GM12864 (cell line): ENCODE data around the gene PREX1.

Experiments
- DNase-seq: peaks from one replicate; pipeline ENCODE4 v3.0.0-alpha.2; 2011; ENCODE audit warnings: low read depth
- H3K4me3 ChIP-seq: 2 replicates; pipeline ENCODE4 v1.5.1; 2011; ENCODE audit warnings: mild to moderate bottlenecking, low read depth, low read length, control low read depth
- TF ChIP-seq, protein P1 (sequence below): IDR thresholded peaks from 2 replicates; pipeline ENCODE4 v1.5.1; 2011; ENCODE audit warnings: low read depth, mild to moderate bottlenecking, moderate library complexity, low read length, control low read depth, inconsistent platforms; ENCODE audit errors: missing control alignments

Gene PREX1

DNA sequence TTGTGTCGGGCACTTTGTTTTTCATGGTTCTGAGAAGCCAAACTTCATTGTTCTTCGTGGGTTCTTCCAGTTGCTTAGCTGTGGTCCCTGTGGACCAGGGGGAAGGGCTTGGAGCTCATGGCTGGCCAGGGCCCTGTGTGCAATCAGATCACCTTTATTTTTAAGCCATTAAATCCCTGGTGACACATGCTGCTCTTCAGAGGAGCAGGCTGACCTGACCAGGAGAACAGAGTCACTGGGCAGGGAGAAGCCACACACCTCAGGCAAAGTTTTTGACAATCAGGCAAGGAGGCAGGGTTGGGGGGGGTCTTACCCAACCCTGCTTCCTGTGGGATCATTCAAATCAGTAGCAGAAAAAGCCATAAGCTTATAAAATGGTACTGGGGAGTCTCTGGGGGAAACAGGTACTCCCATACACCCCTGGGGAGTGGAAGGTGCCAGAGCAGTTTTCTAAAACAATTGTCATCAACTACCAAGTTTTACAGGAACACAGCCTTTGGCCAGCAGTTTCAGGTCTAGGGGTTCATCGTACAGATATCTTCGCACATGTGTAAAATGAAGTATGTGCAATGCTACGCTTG, 37.0 kb upstream of the PREX1 start:
- DNase-seq, result no peak
- TF ChIP-seq, protein P1, sequence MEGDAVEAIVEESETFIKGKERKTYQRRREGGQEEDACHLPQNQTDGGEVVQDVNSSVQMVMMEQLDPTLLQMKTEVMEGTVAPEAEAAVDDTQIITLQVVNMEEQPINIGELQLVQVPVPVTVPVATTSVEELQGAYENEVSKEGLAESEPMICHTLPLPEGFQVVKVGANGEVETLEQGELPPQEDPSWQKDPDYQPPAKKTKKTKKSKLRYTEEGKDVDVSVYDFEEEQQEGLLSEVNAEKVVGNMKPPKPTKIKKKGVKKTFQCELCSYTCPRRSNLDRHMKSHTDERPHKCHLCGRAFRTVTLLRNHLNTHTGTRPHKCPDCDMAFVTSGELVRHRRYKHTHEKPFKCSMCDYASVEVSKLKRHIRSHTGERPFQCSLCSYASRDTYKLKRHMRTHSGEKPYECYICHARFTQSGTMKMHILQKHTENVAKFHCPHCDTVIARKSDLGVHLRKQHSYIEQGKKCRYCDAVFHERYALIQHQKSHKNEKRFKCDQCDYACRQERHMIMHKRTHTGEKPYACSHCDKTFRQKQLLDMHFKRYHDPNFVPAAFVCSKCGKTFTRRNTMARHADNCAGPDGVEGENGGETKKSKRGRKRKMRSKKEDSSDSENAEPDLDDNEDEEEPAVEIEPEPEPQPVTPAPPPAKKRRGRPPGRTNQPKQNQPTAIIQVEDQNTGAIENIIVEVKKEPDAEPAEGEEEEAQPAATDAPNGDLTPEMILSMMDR, result no peak
- H3K4me3 ChIP-seq, result no peak overlapping the region

DNA sequence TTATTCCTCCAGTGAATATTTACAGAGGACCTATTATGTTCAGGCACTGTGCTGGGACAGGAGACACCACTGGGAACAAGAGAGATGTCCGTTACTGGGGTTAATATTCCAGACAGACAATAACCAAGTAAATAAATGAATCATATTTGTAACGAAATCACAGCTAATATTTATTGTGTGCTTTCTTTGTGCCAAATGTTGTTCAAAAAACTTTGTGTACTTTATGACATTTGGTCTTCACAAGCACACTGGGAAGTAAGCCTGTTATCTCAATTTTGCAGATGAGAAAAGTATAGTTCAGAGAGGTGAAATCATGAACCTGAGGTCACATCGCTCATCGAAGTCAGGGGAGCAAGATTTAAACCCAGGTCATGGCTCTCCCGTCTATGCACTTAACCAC, 36.5 kb upstream of the PREX1 start:
- TF ChIP-seq, protein P1, result no peak
- no peak for DNase-seq
- H3K4me3 ChIP-seq, result no peak overlapping the region

DNA sequence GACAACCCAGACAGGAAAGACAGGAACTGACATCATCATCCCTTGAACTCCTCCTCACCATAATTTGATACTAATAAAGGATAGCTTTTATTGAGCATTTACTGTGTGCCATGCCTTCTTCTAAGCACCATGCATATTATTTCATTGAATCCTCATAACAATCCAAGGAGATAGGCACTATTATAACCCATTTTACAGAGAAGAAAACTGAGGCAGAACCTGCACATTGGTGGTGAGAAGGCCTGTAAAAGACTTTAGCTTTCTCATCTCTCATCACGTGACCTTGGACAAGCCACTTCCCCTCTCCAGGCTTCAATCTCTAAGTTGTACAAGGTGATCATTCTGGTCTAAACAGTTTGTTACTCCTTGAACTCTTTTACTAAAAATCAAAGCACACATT, 34.5 kb upstream of the PREX1 start:
- no peak overlapping the region for H3K4me3 ChIP-seq
- TF ChIP-seq, protein P1, result no peak
- no peak for DNase-seq

DNA sequence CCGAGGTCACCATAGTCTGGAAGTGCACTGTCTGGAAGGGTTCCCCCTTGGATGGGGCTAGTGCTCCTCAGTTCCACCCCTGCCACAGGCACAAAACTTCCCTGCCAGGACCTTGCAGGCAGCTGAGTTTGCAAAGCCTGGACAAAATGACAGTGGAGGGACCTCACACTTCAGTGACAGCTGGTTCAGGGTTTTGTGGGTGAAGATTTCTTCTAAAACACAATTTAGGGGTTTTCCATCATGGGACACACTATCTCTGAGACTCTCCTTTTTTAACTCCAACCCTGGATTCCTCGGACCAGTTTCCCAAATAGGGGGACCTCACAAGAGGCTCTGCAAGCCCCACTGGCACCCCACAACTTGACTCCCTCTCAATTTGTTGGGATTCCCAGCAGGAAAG, 33.6 kb upstream of the PREX1 start:
- DNase-seq, result no peak
- TF ChIP-seq, protein P1, result no peak
- no peak overlapping the region for H3K4me3 ChIP-seq

DNA sequence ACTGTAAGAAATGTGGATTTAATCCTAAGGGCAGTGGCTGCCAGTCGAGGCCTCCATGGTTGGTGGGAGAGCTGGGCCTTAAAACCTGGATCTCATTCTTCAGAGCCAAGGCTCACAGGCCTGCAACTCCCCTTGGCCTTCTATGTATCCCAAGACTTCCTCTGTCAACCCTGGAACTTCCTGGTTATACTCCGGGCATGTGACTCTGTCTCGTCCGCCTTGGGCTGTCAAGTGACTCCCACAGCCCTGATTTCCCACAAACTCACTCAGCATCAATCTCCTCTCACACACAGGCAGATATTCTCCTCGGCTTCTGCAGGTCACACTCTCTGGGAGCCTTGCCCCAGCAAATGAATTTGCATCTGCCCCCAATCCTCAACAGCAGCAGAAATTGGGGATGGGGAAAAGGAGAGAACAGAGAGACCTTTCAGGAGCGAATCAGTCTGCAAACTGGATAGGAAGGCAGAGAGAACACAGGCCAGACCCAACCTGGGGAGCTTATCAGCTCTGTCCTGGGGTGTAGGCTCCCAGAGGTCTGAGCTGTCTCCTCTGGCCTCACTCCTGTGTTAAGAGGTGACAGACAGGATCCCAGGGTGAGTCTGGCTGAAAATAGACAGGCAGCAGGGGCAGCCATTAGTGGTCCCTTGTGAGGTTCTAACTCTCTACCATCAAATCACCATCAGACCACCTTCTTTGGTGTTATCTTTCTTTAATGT, 30.4 kb upstream of the PREX1 start:
- TF ChIP-seq, protein P1, result no peak
- H3K4me3 ChIP-seq, result no peak overlapping the region

DNA sequence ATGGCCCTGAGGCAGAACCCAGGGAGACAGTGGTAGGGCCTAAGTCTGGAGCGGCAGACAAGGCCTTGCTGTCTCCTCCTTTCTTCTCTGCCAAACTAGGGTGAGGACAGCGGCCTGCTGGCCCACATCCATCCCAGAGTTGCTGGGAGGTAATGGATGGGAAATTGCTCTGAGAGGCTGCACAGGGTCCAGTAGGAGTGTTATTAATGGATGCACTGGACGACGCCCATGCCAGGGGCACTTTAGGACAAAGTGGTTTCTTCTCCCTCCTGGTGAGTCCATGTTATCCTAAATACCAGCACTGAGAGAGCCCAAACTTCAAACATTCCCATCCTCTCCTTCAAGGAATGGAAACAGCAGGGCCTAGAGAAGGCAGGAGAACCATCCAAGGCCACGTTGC, 28.3 kb upstream of the PREX1 start:
- H3K4me3 ChIP-seq, result no peak overlapping the region
- TF ChIP-seq, protein P1, result no peak
- no peak for DNase-seq

More for the DNA sequence above, 30.4 kb upstream of the PREX1 start:
- no peak for DNase-seq

DNA sequence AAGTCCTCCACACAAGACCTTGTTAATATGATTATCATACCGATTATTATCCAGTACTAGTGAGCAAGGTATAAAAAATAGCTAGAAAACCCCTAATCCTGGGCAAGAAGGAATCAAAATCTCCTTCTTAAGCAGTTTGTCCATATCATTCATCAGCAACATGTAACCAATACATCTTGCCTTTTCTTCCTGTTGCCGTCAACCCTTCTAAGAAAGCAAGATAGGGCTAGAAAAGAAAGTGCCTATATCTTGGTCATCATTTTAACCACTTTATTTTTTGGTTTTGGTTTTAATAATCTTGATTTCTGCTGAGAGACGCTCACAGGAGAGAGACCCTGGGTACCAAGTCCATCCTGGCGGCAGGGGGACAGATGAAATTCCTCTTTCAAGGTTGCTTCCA, 27.2 kb upstream of the PREX1 start:
- DNase-seq, result no peak
- TF ChIP-seq, protein P1, result no peak

More for the DNA sequence above, 27.2 kb upstream of the PREX1 start:
- no peak overlapping the region for H3K4me3 ChIP-seq
